Measurements from ENCODE around the gene TRMT61A. TPM values are rescaled to one million over a fixed set of nuclear protein-coding genes. Genes with fewer than 3 reads are reported as not detected.

The TRMT61A gene
- total RNA-seq, 3 donors from 2014 or later = 53.0 to 62.2 (median 61.5) TPM

DNA sequence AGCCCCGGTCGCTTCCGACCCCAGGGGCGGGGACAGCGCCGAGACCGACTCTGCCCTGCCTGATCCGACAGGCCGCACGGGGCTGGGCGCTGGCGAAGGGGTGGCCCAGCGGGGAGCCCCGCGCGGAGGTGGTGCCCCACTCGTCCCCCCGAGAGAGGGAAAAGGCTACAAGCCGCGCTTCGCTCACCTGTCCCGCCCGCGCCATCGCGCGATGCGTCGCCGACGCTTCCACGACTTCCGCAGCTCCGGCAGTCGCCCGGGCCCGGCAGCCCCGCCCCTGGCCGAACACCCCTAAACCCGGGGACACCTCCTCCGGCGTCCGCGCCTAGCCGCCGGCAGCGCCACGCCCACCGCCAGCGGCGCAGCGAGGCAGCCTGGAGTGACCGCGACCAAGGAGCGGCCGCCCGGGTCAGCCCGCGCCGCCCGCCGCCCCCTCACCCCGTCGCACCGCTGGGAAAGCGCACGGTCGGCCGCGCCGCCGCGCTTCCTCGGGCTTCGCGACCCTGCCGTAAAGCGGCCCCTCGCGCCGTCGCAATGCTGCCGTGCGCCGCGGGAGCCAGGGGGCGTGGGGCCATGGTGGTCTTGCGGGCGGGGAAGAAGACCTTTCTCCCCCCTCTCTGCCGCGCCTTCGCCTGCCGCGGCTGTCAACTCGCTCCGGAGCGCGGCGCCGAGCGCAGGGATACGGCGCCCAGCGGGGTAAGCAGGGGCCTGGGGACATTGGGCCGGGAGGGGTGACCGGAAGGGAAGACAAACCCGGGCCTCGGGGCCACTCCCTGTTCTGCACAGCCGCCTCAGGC, 33.6 kb downstream of the TRMT61A start, which contains the start of the genes BAG5 and COA8:
Gene BAG5, minus strand, starts transcription at position 229 of the 797 bp plus-strand sequence. CDS start 1,493 bp downstream, outside the sequence.
Gene COA8, plus strand, starts transcription at position 532 of the 797 bp plus-strand sequence. Its CDS starts 42 bp downstream, at position 574.
- no peaks in the 10 kb centered on the region for H3K9me3 Mint-ChIP-seq
- DNase-seq (peak; percentile 78), ATAC-seq (peak; percentile 84 to 85)
- peaks cover 59% of the 10 kb centered on the region for H3K4me1 Mint-ChIP-seq (ENCODE audit: low read depth)
- no peaks in the 10 kb centered on the region for H3K27me3 Mint-ChIP-seq (ENCODE audit: low read depth)
- H3K36me3 Mint-ChIP-seq (ENCODE audit: insufficient read depth) = peaks cover 20% of the 10 kb centered on the region
- peak within 1 kb of the TSS; percentile 95 for H3K4me3 Mint-ChIP-seq

DNA sequence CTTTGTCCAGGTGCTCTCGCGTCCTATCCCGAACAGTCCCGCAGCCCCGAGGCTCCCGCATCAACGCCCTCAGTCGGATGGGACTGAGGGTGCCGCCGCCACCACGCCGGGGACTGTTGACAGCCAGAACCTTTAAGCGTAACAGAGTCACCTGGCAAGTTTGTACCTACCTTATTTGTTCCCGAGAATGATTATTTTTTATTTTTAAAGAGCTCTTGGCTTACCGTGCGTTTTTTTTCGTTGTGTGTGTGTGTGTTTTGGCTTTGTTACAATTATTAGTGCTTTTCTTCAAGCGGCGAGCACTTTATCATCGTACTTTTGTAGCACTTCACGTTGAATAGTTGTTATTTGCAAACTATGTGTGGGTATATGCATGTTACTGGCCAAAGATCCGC, 34.2 kb downstream of the TRMT61A start:
- H3K9me3 Mint-ChIP-seq = no peaks in the 10 kb centered on the region
- peaks cover 56% of the 10 kb centered on the region for H3K4me1 Mint-ChIP-seq (ENCODE audit: low read depth)
- DNase-seq (no peak), ATAC-seq (no peak)
- H3K27me3 Mint-ChIP-seq (ENCODE audit: low read depth) = no peaks in the 10 kb centered on the region
- H3K4me3 Mint-ChIP-seq = peak overlapping the region; percentile 95
- H3K36me3 Mint-ChIP-seq (ENCODE audit: insufficient read depth) = peaks cover 20% of the 10 kb centered on the region

DNA sequence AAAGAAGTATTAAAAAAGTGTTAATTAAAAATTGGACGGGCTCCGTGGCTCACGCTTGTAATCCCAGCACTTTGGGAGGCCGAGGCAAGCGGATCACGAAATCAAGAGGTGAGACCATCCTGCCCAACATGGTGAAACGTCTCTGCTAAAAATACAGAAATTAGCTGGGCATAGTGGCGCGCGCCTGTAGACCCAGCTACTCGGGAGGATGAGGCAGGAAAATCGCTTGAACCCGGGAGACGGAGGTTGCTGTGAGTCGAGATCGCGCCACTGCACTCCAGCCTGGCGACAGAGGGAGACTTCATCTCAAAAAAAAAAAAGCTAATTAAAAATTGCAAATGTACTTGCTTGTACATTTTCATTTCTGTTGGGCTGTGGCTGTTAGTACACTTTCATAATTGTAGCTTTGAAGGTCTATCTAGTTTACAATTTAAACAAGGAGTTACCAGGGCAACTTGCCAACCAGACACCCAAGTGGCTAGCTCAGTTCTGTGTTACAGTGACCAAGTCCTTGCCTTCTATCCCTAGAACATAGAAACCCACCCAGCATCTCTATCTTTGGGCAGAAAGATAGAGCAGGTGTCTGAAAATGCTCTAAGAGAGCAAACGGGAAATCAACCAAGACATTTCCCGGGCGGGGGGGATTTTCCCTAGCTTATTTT, 35.0 kb downstream of the TRMT61A start:
- peaks cover 16% of the 10 kb centered on the region for H3K36me3 Mint-ChIP-seq (ENCODE audit: insufficient read depth)
- H3K4me3 Mint-ChIP-seq = peak overlapping the region; percentile 95
- DNase-seq (no peak), ATAC-seq (no peak)
- H3K9me3 Mint-ChIP-seq = no peaks in the 10 kb centered on the region
- no peaks in the 10 kb centered on the region for H3K27me3 Mint-ChIP-seq (ENCODE audit: low read depth)
- H3K4me1 Mint-ChIP-seq (ENCODE audit: low read depth) = peaks cover 48% of the 10 kb centered on the region

DNA sequence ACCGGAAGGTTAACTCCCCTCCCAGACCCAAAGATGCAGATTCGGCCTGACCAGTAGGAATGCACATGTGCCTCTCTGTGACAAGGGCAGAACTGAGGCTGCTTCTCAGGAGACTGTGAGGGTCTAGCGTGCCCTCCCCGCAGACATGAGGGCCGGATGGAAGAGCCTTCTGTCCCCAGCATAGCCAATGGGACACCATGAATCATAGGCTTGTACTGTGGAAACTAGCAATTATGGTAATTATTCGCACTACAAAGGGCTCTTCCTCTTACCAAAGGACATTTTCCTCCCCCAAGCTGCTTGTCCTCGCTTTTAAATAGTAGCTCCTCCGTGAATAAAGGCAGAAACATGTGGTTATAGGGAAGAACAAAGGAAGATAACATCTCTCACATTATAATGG, 40.0 kb downstream of the TRMT61A start:
- Mint-ChIP-seq H3K4me1 (ENCODE audit: low read depth) (peaks cover 16% of the 10 kb centered on the region), H3K4me3 (no peak overlapping the region), H3K36me3 (ENCODE audit: insufficient read depth) (peaks cover 3% of the 10 kb centered on the region), H3K9me3 (no peaks in the 10 kb centered on the region), H3K27me3 (ENCODE audit: low read depth) (no peaks in the 10 kb centered on the region)
- ATAC-seq = no peak
- DNase-seq = no peak

DNA sequence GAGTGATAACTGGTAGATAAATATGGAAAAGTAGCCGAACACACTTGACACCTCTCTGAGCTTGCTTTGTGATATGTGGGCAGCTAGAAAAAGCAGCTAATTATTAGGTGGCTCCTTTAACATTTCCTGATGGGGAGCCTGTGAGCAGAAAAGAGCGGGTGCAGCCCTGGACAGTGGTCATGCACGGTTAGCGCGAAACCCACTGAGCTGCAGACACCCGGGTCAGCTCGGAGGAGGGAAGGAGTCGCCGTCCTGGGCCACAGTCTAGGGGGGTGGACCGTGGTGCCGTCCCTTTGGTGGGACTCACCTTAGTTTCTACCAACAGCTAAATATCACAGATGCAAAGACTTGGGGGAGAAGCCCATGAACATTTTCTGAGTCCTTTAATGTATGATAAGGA, 40.4 kb downstream of the TRMT61A start:
- Mint-ChIP-seq H3K36me3 (ENCODE audit: insufficient read depth) (peaks cover 7% of the 10 kb centered on the region), H3K27me3 (ENCODE audit: low read depth) (no peaks in the 10 kb centered on the region), H3K4me3 (no peak overlapping the region), H3K9me3 (no peaks in the 10 kb centered on the region), H3K4me1 (ENCODE audit: low read depth) (peaks cover 12% of the 10 kb centered on the region)
- DNase-seq (no peak), ATAC-seq (no peak)

DNA sequence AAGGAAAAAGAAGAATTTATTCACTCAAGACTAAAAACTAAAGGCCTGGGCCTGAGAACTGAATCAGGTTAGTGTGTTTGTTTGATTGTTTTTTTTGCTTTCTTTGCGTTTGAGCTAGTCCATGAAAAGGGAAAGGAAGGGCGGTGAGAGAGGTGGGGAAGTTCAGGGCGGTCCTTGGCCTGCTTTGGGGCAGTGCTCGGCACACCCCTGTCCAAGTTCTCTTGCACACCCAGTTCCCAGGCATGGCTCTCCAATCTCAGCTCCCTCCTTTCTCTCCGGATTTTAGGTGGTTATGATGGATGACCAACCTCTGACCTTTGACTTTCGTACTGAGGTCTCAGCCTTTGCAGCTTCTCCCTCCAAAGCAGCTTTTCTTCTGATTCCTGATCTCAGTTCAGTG, 45.1 kb downstream of the TRMT61A start:
- no peak for ATAC-seq
- H3K4me1 Mint-ChIP-seq (ENCODE audit: low read depth) = no peaks in the 10 kb centered on the region
- no peak for DNase-seq
- no peaks in the 10 kb centered on the region for H3K9me3 Mint-ChIP-seq
- H3K27me3 Mint-ChIP-seq (ENCODE audit: low read depth) = no peaks in the 10 kb centered on the region
- no peak overlapping the region for H3K4me3 Mint-ChIP-seq
- peaks cover 19% of the 10 kb centered on the region for H3K36me3 Mint-ChIP-seq (ENCODE audit: insufficient read depth)

DNA sequence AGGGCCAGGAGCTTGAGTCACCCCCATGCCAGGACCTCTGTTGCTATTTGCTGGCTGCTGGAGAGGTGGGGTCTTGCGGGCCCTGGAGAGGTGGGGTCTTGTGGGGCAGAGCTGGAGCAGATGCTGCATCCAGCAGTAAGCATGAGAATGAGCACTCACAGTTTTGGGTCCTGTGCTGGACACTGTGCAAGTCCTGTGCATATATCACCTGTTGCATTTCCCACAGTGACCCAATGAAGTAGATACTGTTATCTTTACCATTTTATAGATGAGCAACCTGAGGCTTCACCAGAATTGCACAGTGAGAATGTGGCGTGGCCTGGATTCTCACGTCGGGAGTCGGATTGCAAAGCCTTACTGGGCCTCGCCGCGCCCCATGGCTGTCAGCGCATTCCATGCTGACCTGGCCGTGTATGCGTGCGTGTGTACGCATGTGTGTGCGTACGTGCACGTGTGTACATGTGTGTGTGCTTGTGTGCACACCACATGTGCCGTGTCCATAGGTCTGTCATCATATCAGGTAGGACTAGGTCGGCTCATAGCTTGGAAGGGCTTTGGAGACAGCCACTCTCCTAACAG, 45.8 kb downstream of the TRMT61A start:
- H3K36me3 Mint-ChIP-seq (ENCODE audit: insufficient read depth) = peaks cover 19% of the 10 kb centered on the region

DNA sequence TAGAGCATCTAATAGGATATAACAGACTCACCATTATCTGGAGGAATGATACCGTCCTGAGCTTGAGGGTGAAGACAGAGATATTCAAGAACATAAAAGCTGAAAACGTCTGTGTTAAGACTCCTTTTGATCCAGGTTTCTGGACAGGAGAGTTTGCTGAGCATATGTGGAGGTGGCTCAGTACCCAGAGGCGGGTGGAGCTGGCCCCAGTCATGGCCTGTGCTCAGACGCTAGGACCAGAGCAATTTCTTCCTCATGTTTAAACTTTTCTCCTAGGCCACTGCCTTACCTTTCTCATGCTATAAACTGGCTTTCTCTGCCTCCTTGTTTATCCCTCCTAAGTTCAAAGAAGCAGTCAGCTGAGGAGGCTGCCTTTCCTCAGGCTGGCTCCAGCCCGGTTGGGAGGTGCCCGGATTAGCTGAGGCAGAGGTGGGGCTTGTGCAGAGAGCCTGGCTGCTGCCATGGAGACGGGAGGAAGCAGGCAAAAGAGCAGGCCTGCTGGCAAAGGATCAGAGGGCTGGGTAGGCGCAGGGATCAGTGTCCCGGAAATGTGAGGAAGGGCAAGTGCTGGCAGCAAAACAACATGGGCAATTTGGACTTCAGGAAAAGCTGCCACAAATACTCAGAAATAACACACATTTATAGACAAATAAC, 47.5 kb downstream of the TRMT61A start:
- ATAC-seq (no peak), DNase-seq (no peak)
- no peaks in the 10 kb centered on the region for H3K4me1 Mint-ChIP-seq (ENCODE audit: low read depth)
- H3K9me3 Mint-ChIP-seq = no peaks in the 10 kb centered on the region
- H3K4me3 Mint-ChIP-seq = no peak overlapping the region
- H3K36me3 Mint-ChIP-seq (ENCODE audit: insufficient read depth) = peaks cover 20% of the 10 kb centered on the region
- H3K27me3 Mint-ChIP-seq (ENCODE audit: low read depth) = no peaks in the 10 kb centered on the region

More for the DNA sequence above, 45.8 kb downstream of the TRMT61A start:
- no peaks in the 10 kb centered on the region for H3K27me3 Mint-ChIP-seq (ENCODE audit: low read depth)
- H3K4me1 Mint-ChIP-seq (ENCODE audit: low read depth) = no peaks in the 10 kb centered on the region
- DNase-seq = no peak
- no peaks in the 10 kb centered on the region for H3K9me3 Mint-ChIP-seq
- ATAC-seq = no peak
- no peak overlapping the region for H3K4me3 Mint-ChIP-seq

DNA sequence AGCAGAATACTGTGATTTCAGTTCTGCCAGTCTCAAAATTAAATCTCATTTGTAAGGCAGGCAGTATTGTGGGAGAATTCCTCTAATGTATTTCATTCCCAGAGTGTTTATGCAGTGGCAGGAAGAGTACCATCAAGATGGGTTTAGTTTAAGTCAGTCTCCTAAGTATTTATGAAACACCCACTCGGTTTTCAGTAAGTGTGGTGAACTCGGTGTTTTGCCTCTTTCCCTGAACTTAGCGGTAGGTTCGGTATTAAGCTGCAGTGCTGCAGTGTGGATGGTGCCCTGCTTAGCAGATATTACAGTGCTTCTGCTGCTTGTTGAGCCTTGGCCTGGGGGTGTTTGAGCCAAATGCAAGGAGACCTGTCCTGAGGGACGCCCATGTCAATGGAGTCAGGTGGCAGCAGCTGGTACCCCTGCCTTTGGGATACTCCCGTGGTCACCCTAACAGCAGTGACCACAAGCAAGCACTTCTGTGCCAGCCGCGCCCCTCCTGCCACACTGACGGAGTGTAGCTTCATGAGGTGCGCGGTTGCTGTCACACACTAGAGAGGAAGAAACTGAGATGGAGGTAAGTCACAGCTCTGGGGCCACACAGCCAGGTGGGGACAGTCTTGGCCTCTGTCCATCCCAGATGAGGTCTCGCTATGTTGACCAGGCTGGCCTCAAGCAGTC, 49.5 kb downstream of the TRMT61A start:
- Mint-ChIP-seq H3K4me3 (no peak overlapping the region), H3K9me3 (no peaks in the 10 kb centered on the region), H3K36me3 (ENCODE audit: insufficient read depth) (peaks cover 22% of the 10 kb centered on the region), H3K4me1 (ENCODE audit: low read depth) (no peaks in the 10 kb centered on the region), H3K27me3 (ENCODE audit: low read depth) (no peaks in the 10 kb centered on the region)
- no peak for DNase-seq
- no peak for ATAC-seq

DNA sequence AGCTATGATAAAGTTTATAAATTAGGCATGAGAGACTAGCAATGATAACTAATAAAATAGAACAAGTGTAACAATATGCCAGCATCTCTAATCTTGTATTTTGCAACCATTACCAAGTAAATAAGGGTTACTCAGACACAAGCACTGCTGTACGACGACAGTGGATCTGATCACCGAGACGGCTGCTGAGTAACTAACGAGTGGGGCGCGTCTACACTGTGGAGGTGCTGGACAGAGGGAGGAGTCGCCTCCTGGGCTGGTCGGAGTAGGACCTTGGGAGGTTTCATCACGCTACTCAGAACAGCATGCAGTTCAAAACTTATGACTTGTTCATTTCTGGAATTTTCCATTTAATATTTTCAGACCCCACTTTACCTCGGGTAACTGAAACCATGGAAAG, 52.2 kb downstream of the TRMT61A start:
- H3K4me1 Mint-ChIP-seq (ENCODE audit: low read depth) = no peaks in the 10 kb centered on the region
- H3K27me3 Mint-ChIP-seq (ENCODE audit: low read depth) = no peaks in the 10 kb centered on the region
- no peak for ATAC-seq
- no peak overlapping the region for H3K4me3 Mint-ChIP-seq
- H3K9me3 Mint-ChIP-seq = no peaks in the 10 kb centered on the region
- H3K36me3 Mint-ChIP-seq (ENCODE audit: insufficient read depth) = peaks cover 12% of the 10 kb centered on the region
- no peak for DNase-seq

DNA sequence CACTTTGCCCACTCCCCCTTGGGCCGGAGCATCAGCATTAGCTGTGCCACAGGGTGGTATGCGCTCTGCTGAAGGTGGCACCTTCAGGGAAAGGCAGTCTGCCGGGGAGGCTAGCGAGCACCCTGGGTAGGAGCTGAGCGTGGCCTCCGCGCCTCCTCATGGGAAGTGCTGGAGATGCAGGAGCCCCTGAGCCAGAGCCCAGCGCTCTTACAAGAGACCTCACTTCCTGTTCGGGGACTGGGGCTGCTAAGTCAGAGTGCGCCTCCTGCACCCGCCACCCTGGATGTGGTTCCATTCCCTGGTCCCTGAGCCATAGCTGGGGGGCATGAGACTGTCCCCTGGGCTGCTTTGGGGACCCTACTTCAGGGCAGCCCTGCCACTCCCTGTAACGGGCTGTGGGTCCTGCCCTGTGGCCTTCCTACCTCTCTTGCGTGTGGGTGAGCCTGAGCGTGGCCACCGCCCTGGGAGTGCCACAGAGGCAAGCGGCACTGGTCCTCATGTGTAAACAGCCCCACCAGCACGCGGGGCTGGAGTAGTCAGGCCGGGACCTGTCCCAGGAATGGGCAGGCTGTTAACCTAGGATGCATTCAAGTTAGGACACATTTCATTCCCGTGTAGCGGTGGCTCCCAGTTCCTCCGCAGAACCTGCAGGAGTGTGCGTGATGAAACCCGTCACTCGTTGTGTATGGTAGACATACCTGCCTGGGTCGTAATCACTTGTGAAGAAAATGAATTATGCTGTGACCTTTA, 53.1 kb downstream of the TRMT61A start:
- H3K4me3 Mint-ChIP-seq = no peak overlapping the region
- H3K27me3 Mint-ChIP-seq (ENCODE audit: low read depth) = no peaks in the 10 kb centered on the region
- H3K36me3 Mint-ChIP-seq (ENCODE audit: insufficient read depth) = peaks cover 15% of the 10 kb centered on the region
- H3K4me1 Mint-ChIP-seq (ENCODE audit: low read depth) = no peaks in the 10 kb centered on the region
- ATAC-seq (no peak), DNase-seq (no peak)
- H3K9me3 Mint-ChIP-seq = no peaks in the 10 kb centered on the region

DNA sequence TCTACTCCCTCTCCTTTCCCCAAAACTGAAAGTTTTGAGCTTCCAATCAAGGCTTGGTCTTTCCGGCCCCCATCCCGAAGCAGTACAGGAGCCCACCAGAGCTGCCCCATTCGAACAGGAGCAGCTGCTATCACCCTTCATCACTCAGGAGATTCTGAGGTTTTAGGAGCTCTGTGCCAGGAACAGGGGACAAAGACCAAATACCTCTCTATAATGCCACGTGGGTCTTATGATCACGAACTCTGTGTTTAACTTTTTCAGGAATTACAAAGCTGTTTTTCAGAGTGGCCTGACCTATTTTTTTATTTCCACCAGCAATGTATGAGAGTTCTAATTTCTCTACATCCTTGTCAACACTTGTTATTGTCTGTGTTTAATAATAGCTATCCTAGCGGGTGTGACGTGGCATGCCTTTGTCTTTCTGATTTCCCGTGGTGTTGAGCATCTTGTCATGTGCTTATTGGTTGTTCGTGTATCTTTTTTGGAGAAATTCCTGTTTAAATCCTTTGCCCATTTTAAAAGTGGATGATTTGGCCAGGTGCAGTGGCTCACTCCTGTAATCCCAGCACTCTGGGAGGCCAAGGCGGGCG, 55.4 kb downstream of the TRMT61A start:
- DNase-seq (no peak), ATAC-seq (no peak)
- no peaks in the 10 kb centered on the region for H3K9me3 Mint-ChIP-seq
- no peaks in the 10 kb centered on the region for H3K4me1 Mint-ChIP-seq (ENCODE audit: low read depth)
- H3K36me3 Mint-ChIP-seq (ENCODE audit: insufficient read depth) = peaks cover 20% of the 10 kb centered on the region
- no peaks in the 10 kb centered on the region for H3K27me3 Mint-ChIP-seq (ENCODE audit: low read depth)
- H3K4me3 Mint-ChIP-seq = no peak overlapping the region
